Fibroblast of skin of right quadriceps (primary cell): ENCODE data around the gene ZSWIM3.
"Not testable (repeated sequence)": the region's sequence is repeated elsewhere in the genome, so short reads cannot be mapped to it uniquely, and the experiment has no call there.

ENCODE experiments used
- DNase-seq: peaks from one replicate; pipeline ENCODE4 v3.0.0-alpha.2; 2013

Gene ZSWIM3

GRCh38 chr20:45890985-45891983 lies 33.9 kb downstream of the ZSWIM3 start, which contains the start of the genes CTSA and NEURL2:
Gene CTSA, plus strand, starts transcription at chr20:45891335. Its CDS starts 234 bp downstream, at chr20:45891569.
Gene NEURL2, minus strand, starts transcription at chr20:45891208. Its CDS starts 217 bp downstream, at chr20:45890991.
- DNase-seq, result peak; percentile 92

GRCh38 chr20:45892049-45892825 lies 34.8 kb downstream of the ZSWIM3 start:
- peak; percentile 8 for DNase-seq

DNA sequence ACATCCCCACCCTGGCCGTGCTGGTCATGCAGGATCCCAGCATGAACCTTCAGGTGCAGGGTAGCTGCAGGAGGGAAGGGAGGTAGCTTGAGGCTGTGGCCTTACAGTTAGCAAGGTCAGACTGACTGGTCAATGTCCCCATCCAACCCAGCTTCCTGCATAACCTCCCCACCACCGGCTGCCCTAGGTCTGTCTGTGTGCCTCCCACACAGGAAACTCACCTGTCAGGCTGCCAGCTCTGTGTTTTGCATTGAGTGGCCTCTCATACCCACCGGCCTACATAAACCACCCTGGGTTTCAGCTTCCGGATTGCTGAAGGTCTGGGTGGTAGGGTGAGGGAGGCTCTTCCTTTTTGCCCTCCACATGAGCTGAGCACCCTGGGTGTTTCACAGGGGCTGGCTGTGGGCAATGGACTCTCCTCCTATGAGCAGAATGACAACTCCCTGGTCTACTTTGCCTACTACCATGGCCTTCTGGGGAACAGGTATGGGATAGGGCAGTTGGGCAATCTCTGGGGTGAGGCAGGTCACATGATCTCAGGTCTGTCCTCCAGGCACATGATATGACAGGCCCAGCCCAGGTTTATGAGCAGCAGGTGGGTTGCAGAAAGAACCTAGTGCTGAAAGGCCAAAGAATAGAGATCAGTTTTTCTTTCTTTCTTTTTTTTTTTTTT lies 35.5 kb downstream of the ZSWIM3 start:
- DNase-seq, result no peak

- DNase-seq, result no peak
Measured at GRCh38 chr20:45893831-45894230, 36.4 kb downstream of the ZSWIM3 start.

DNA sequence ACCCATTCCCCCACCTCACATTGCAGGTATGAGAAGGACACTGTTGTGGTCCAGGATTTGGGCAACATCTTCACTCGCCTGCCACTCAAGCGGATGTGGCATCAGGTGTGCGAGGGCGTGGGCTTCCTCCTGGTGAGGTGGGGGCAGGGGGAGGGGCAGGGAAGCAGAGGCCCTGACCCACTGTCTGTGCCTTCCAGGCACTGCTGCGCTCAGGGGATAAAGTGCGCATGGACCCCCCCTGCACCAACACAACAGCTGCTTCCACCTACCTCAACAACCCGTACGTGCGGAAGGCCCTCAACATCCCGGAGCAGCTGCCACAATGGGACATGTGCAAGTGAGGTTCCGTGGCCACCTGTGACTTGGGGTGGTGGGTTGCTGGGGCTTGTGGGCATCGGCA lies 37.4 kb downstream of the ZSWIM3 start:
- DNase-seq, result no peak

DNA sequence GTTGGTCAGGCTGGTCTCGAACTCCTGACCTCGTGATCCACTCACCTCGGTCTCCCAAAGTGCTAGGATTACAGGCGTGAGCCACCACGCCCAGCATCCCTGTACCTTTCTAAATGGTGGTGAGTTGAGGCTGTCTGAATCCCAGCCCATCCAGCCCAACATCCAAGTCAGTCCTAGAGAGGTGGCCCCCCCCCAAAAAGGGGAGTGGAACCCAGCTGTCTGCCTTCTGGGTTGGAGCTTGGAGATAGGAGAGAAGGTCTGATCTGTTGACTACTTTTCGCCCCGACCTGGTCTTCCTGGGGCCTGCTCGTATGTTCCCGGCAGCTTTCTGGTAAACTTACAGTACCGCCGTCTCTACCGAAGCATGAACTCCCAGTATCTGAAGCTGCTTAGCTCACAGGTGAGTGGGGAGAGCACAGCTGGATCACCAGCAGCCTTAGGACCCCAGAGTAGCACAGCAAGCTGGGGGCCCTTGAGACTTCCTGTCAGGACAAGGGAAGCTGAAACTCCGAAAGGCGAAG lies 39.3 kb downstream of the ZSWIM3 start:
- DNase-seq, result no peak

GRCh38 chr20:45897289-45897688 lies 39.9 kb downstream of the ZSWIM3 start:
- no peak for DNase-seq

GRCh38 chr20:45897692-45898091 lies 40.3 kb downstream of the ZSWIM3 start:
- DNase-seq, result no peak

GRCh38 chr20:45898285-45898684 lies 40.9 kb downstream of the ZSWIM3 start:
- no peak for DNase-seq

DNA sequence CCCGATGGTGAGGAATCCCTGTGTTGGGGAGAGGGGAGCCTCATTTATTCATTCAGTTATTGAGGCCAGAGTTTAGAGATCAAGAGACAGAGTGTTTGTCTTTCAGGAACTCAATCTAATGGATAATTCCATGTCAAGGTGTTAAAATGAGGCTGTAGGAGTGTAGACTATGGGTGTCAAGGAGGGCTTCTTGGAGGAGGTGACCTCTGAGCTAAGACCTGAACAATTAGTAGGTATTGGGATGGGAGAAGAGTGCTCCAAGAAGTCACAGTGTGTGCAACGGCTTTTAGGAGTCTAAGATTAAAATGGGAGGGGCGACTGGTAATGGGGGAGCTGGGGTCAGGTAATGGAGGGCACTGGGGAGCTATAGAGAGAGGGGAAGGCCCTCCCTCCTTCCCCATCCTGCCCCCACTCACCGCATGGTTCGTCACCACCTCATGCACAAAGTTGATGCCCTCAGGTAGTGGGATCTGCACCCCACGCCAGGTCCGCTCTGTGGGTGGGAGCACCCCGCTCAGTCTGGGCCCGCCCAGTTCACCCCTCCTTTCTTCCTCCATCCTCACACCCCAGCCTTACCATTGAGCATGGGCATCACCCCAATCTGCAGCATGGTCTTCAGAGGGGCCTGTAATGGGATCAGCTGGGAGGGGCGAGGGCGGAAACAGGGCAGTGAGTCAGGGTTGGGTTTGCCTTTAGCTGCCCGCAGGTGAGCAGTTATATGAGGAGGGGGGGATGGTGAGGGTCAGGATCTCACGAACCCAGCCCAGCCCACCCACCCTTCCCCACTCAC lies 41.8 kb downstream of the ZSWIM3 start:
- DNase-seq, result no peak

GRCh38 chr20:45901332-45901731 lies 43.9 kb downstream of the ZSWIM3 start:
- not testable (repeated sequence) for DNase-seq

DNA sequence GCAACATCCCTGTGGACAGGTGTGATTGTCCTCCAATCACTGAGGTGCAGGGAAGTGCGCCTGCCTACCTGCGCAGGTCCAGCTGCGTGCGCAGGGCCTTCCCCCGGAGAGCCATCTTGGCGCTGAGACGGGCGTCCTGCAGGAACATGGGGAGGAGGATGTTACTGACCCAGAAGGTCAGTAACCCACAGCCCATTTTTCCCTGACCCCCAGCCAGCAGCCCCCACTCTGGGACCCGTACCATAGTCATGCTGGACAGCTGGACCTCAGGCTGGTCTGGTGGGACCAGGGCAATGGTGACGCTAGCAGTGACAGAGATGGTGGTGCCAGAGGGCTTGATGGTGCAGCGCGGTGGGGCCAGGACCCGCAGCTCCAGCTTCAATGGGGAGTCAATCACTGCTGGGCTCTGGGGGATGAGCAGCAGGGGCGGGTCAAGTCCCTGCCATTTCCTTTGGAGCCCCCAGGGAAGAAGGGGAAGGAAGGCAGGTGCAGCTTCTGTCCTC lies 44.8 kb downstream of the ZSWIM3 start:
- DNase-seq, result no peak

DNA sequence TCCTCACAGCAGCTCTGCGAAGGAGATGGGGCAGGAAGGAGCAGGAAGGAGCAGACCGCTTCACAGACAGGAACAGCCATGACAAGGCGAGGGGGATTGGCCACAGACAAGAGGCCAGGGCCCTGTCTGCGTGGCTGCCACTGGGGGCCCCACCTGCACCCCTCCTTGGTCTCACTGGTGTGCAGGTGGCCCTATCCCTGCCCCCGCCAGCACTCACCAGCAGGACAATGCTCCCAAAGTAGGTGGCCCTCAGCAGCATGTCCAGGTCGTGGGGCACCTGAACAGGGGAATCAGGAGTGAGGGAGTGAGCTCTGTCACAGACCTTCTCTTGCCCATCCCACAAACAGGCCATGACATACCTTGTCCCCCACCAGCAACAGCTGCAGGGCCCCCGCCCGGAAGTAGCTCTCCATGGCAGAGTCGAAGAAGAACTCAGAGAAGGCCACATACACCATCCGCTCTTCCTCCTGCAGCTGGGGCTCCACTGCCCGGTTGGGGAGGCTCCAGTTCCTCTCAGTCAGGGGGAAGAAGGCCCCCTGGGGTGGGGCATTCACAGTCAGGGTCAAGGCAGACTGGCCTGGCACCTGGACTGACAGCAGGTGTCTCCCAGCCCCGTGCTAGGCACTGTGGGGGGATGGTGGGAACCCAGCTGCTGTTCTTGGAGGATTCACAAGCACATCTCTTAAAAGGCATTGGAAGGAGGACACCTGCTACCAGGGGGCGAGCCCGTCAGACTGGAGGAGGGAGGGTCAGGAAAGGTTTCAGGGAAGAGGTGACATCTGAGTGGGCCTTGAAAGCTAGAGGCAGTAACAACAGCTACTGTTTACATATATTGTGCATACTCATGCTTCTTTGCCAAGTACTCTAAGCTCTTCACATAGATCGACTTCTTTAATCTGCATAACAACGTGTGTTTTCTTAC lies 47.4 kb downstream of the ZSWIM3 start:
- DNase-seq, result no peak

DNA sequence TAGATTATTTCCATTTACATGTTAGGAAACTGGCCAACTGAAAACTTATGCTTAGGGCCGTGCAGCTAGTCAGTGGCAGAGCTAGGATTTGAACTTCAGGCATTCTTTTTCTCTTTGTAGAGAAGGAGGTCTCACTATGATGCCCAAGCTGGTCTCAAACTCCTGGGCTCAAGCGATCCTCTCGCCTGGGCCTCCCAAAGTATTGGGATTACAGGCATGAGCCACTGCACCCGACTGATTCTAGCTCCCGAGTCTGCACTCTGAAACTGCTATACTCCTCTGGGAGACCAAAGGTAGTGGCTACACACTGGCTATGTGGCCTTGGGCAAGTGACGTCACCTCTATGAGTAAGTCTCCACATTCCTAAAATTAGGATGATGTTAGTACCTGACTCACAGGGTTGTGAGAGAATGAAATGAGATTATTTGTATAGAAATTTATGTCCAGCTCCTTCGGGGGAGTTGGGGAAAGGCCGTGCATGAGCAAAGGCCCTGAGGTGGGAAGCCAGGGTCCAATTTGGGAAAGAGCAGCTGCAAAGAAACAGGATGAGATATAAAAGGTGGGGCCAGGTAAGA lies 48.2 kb downstream of the ZSWIM3 start:
- DNase-seq, result peak; percentile 61

DNA sequence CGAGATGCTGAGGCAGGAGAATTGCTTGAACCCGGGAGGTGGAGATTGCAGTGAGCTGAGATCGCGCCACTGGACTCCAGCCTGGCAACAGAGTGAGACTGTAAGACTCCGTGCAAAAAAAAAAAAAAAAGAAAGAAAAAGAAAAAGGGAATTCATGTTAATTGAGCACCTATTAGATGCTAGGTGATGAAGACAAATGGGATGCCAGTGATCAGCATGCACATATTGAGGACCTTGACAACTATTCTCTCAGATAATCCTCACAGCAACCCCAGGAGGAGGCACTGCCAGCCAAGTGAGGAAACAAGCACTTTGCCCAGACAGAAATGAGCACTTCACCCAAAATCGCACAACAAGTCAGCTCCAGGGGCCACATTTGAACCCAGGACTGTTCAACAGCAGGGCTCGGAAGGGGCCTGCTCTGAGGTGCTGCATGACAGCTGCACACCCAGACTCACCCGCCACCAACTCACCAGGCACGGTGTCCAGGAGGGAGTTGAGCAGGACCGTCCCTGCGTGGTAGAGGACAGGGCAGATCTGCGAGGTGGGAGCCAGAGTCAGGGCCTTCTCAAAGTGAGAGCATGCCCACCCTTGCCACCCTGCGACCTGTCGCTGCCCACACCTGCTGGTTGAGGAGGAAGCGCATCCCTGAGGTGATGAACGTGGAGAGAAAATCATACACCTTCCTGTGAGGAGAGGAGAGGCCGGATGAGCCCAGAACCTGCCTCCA lies 50.0 kb downstream of the ZSWIM3 start:
- no peak for DNase-seq

- no peak for DNase-seq
Measured at GRCh38 chr20:45908084-45908483, 50.7 kb downstream of the ZSWIM3 start.

DNA sequence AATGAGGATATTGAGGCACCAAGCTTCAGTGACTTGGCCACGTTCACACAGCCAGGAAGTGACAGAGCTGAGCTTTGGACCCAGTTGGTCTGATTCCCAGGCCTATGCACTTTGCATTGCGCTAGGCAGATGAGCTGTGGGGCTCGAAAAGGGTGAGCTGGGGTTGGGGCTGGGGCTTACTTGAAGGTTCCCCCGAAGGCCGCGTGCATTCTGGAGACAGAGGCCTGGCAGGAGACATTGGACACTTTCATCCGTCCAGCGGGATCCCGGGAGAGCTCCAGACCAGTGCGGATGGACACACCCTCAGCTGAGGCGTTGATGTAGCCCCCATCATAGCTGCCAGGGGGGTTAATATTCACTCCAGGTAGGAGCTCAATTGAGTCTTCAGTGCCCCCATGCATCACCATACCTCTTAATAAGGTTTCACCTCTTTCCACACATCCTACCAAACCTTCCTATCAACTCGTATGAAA lies 52.0 kb downstream of the ZSWIM3 start:
- no peak for DNase-seq

DNA sequence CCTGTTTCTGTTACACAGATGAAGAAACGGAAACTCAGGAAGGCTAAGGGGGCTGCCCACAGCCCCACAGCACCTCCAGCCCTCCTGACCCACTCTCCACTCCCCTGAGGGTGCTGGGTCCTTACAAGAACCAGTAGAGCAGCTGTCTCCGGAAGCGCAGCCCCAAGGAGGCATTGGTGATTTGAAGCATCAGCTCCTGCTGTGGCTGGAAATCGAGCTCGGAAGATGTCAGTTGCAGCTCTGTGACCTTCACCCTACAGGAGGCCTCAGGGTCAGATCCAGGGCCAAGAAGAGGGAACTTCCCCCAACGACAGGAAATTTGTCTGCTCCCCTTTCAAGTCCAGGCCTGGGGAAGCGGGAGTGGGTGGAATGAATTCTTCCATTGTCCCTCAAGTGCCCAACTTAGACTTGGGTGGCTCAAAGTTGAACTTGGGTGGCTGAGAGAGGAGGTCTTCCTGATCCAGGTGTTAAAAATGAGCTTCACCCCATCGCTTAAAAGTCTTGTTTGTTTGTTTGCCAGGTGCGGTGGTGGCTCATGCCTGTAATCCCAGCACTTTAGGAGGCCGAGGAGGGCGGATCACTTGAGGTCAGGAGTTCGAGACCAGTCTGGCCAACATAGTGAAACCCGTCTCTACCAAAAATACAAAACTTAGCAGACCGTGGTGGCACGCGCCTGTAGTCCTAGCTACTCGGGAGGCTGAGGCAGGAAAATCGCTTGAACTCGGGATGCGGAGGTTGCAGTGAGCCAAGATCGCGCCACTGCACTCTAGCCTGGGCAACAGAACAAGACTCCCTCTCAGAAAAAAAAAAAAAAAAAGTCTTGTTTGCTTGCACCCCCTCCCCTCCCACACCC lies 52.6 kb downstream of the ZSWIM3 start:
- DNase-seq, result no peak
